ENCODE results near the gene OSBPL9.

- TF ChIP-seq CTCF (IDR thresholded peaks at IDR 0.05; ENCODE audit: low read length): no peak
- TF ChIP-seq EZH2 (IDR thresholded peaks at IDR 0.05; ENCODE audit: borderline replicate concordance, low read length): no peak
Observed at GRCh38 chr1:51583532-51583931, 33.4 kb upstream of the OSBPL9 start.

All from OCI-LY1 (cell line).